Activated naive CD4-positive, alpha-beta T cell treated with Interleukin-2 at 50 U/mL for 16 hours (primary cell): ENCODE results near the gene SRP14.
"Not testable (repeated sequence)": the region's sequence is repeated elsewhere in the genome, so short reads cannot be mapped to it uniquely, and the experiment has no call there.

Experiments used
- DNase-seq: peaks from one replicate; pipeline ENCODE4 v3.0.0-alpha.2; 2020

SRP14 gene

GRCh38 chr15:40016224-40016865, 22.6 kb downstream of the SRP14 start:
- DNase-seq, result no peak

- DNase-seq, result no peak
Measured at GRCh38 chr15:40014390-40014789, 24.6 kb downstream of the SRP14 start.

GRCh38 chr15:40013372-40013771, 25.6 kb downstream of the SRP14 start:
- not testable (repeated sequence) for DNase-seq

- DNase-seq, result no peak
Measured at GRCh38 chr15:40011303-40011702, 27.7 kb downstream of the SRP14 start.

- DNase-seq, result no peak
Measured at GRCh38 chr15:40010686-40011085, 28.3 kb downstream of the SRP14 start.

- no peak for DNase-seq
Measured at GRCh38 chr15:40008061-40008765, 30.8 kb downstream of the SRP14 start.

GRCh38 chr15:40006646-40007045, 32.3 kb downstream of the SRP14 start:
- DNase-seq, result no peak

GRCh38 chr15:40006003-40006402, 33.0 kb downstream of the SRP14 start:
- DNase-seq, result no peak

- no peak for DNase-seq
Measured at GRCh38 chr15:40003116-40003916, 35.7 kb downstream of the SRP14 start.

GRCh38 chr15:40002295-40002694, 36.7 kb downstream of the SRP14 start:
- no peak for DNase-seq

GRCh38 chr15:39999538-40000200, 39.3 kb downstream of the SRP14 start:
- DNase-seq, result no peak

GRCh38 chr15:39998511-39999077, 40.4 kb downstream of the SRP14 start:
- DNase-seq, result no peak

- no peak for DNase-seq
Measured at GRCh38 chr15:39997639-39998038, 41.3 kb downstream of the SRP14 start.

GRCh38 chr15:39997031-39997430, 42.0 kb downstream of the SRP14 start:
- no peak for DNase-seq

GRCh38 chr15:39996228-39996627, 42.8 kb downstream of the SRP14 start:
- not testable (repeated sequence) for DNase-seq

- DNase-seq, result not testable (repeated sequence)
Measured at GRCh38 chr15:39992953-39993352, 46.0 kb downstream of the SRP14 start.

GRCh38 chr15:39990706-39991105, 48.3 kb downstream of the SRP14 start:
- no peak for DNase-seq

- DNase-seq, result no peak
Measured at GRCh38 chr15:39987821-39988220, 51.2 kb downstream of the SRP14 start.
